Nephron (organoid): ENCODE results near the gene KRT84.
"Not testable (repeated sequence)": the region's sequence is repeated elsewhere in the genome, so short reads cannot be mapped to it uniquely, and the experiment has no call there.

Experiments
- H3K27ac Mint-ChIP-seq, 3 experiments: 2 replicates each; pipeline ENCODE4 v1.8.0; 2020; ENCODE audit warnings: mixed read lengths in 3 of 3, mild to moderate bottlenecking in 2 of 3, moderate library complexity in 1 of 3
- H3K27me3 Mint-ChIP-seq: 2 replicates; pipeline ENCODE4 v1.8.0; 2021; ENCODE audit warnings: low read depth, mild to moderate bottlenecking, moderate library complexity, mixed read lengths
- H3K36me3 Mint-ChIP-seq: 2 replicates; pipeline ENCODE4 v1.8.0; 2020; ENCODE audit warnings: low read depth, mixed read lengths
- H3K4me1 Mint-ChIP-seq: 2 replicates; pipeline ENCODE4 v1.8.0; 2020; ENCODE audit warnings: mixed read lengths
- H3K4me3 Mint-ChIP-seq, 3 experiments: 2 replicates each; pipeline ENCODE4 v1.8.0; 2020; ENCODE audit warnings: mild to moderate bottlenecking in 3 of 3, mixed read lengths in 3 of 3, moderate library complexity in 2 of 3
- H3K9me3 Mint-ChIP-seq: 2 replicates; pipeline ENCODE4 v1.8.0; 2020; ENCODE audit warnings: mixed read lengths
- CTCF ChIP-seq, 3 experiments: fragments of 200-600 bp; sonication (generic); IDR thresholded peaks; one replicate each; pipeline ENCODE4 v1.5.0; 2021; ENCODE audit warnings: antibody characterized with exemption in 3 of 3; ENCODE audit not compliant: unreplicated experiment in 3 of 3

The KRT84 gene

DNA sequence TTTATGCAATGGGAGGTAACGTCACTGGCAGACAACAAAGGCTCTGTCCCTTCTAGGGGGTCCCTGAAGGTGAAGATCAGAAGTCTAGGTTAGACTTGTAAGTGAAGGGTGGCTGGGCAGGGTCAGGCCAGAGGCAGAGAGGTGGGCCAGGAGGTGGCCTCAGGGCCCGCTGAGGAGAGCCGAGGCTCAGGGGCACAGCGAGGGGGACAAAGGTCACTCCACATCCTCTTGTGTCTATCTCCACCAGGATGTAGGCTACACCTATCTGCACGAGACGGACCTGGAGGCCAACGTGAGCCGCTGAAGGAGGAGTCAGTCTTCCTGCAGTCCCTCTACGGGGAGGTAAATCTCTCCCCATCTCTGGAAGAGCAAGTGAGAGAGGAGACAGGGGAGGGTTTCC, 38.4 kb downstream of the KRT84 start:
- H3K4me3 Mint-ChIP-seq: no peak overlapping the region
- no peaks in the 10 kb centered on the region for H3K36me3 Mint-ChIP-seq
- H3K27me3 Mint-ChIP-seq: peaks cover 7% of the 10 kb centered on the region
- H3K9me3 Mint-ChIP-seq: peaks cover 3% of the 10 kb centered on the region
- peaks cover 36% of the 10 kb centered on the region for H3K4me1 Mint-ChIP-seq
- peak overlapping the region; percentile 23 to 93 (median 81) for H3K27ac Mint-ChIP-seq
- TF ChIP-seq CTCF (IDR thresholded peaks at IDR 0.05; ENCODE audit: unreplicated experiment in 3 of 3): no peak

DNA sequence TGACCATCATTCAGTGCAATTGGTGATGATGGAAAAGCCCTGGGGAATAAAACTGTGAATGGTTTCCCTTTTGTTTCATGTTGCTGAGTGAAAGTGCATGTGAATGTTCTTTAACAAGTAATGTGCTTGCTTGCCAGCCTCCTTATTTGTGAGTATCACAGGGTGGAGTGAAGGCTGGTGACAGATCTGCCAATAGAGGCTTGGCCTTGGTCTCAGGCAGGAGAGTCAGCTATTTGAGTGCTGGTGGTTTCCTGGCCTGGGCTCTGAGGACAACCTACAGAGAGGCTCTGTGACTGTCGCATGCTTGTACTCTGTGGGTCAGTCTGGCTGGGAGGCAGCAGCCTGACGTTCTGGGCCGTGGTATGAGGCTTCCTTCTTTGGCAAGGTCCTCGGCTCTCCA, 38.9 kb downstream of the KRT84 start:
- Mint-ChIP-seq H3K9me3 (peaks cover 3% of the 10 kb centered on the region), H3K36me3 (no peaks in the 10 kb centered on the region), H3K4me3 (no peak overlapping the region), H3K4me1 (peaks cover 33% of the 10 kb centered on the region), H3K27me3 (peaks cover 11% of the 10 kb centered on the region), H3K27ac (peak overlapping the region; percentile 23 to 93 (median 64))
- no peak for TF ChIP-seq CTCF (IDR thresholded peaks at IDR 0.05; ENCODE audit: unreplicated experiment in 3 of 3)

- H3K27me3 Mint-ChIP-seq: peaks cover 18% of the 10 kb centered on the region
- H3K27ac Mint-ChIP-seq, H3K36me3 Mint-ChIP-seq, H3K4me3 Mint-ChIP-seq, H3K9me3 Mint-ChIP-seq: not testable (repeated sequence)
- H3K4me1 Mint-ChIP-seq: peaks cover 32% of the 10 kb centered on the region
Measured at GRCh38 chr12:52345041-52345440, 40.4 kb downstream of the KRT84 start.

DNA sequence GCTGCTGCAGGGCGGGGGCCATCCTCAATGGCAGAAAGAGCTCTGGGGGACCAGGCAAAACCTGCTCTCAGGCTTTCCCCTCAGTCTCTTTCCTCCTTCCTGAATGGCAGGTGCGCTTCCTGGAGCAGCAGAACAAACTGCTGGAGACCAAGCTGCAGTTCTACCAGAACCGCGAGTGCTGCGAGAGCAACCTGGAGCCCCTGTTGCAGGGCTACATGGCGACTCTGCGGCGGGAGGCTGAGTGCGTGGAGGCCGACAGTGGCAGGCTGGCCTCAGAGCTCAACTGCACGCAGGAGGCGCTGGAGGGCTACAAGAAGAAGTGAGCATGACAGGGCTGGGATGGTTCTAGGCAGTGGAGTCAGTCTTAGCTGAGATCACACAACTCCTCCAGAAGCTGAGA, 41.3 kb downstream of the KRT84 start:
- H3K9me3 Mint-ChIP-seq: peaks cover 3% of the 10 kb centered on the region
- TF ChIP-seq CTCF (IDR thresholded peaks at IDR 0.05; ENCODE audit: unreplicated experiment in 3 of 3): no peak
- H3K36me3 Mint-ChIP-seq: no peaks in the 10 kb centered on the region
- no peak overlapping the region for H3K27ac Mint-ChIP-seq
- peaks cover 22% of the 10 kb centered on the region for H3K27me3 Mint-ChIP-seq
- H3K4me3 Mint-ChIP-seq: no peak overlapping the region
- peaks cover 28% of the 10 kb centered on the region for H3K4me1 Mint-ChIP-seq

GRCh38 chr12:52343550-52343949, 41.9 kb downstream of the KRT84 start:
- no peak overlapping the region for H3K4me3 Mint-ChIP-seq
- no peaks in the 10 kb centered on the region for H3K36me3 Mint-ChIP-seq
- H3K27ac Mint-ChIP-seq: no peak overlapping the region
- no peak for TF ChIP-seq CTCF (IDR thresholded peaks at IDR 0.05; ENCODE audit: unreplicated experiment in 3 of 3)
- peaks cover 22% of the 10 kb centered on the region for H3K4me1 Mint-ChIP-seq
- peaks cover 3% of the 10 kb centered on the region for H3K9me3 Mint-ChIP-seq
- peaks cover 22% of the 10 kb centered on the region for H3K27me3 Mint-ChIP-seq

DNA sequence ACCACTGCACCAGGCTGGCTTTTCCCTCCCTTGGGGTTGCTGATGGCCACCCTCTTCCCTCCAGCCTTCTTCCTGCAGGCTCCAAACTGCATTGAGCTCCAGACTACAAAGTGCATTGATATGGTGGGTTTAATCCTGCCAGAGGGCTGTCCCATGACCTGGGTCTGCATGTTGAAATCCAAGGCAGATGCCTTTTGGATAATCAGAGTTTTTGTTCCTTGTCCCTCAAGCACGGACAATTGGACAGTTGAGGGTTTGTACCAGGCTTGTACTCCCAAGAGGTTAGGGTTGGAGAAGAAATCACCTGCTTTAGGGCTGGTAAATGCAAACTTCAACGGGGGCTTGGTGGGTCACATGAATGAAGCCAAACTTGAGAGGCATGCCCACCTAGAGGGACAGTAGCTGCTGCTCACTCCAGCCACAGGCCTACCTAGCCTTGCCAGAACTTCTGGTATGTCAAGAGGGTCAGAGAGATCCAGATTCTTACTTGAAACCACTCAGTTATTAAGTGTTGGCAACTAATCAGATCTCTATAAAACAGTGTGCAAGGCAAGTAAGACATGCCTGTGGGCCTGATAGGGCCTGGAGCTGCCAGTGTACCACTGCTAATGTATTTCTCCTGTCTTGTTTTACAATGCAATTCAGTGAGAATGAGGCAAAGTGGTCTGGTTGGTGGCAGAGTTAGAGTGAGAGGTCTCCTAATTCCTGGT, 42.5 kb downstream of the KRT84 start:
- H3K27ac Mint-ChIP-seq: no peak overlapping the region
- H3K36me3 Mint-ChIP-seq: no peaks in the 10 kb centered on the region
- peaks cover 16% of the 10 kb centered on the region for H3K4me1 Mint-ChIP-seq
- H3K9me3 Mint-ChIP-seq: peaks cover 3% of the 10 kb centered on the region
- no peak for TF ChIP-seq CTCF (IDR thresholded peaks at IDR 0.05; ENCODE audit: unreplicated experiment in 3 of 3)
- peaks cover 22% of the 10 kb centered on the region for H3K27me3 Mint-ChIP-seq
- H3K4me3 Mint-ChIP-seq: no peak overlapping the region
